Adrenal gland (tissue), 5 donors: ENCODE data around the gene COLGALT1.

Experiments
- CTCF ChIP-seq, 6 experiments: fragments of 450-650 bp in 4 of 6; fragments of 200-600 bp in 2 of 6; sonication (generic) in 1 of 6; IDR thresholded peaks; 1 replicate in 5 of 6; 2 replicates in 1 of 6; pipeline versions ENCODE4 v1.5.1 to v1.8.0; 2016 to 2021; ENCODE audit warnings: antibody characterized with exemption in 6 of 6, mild to moderate bottlenecking in 2 of 6, moderate library complexity in 1 of 6
- POLR2A ChIP-seq, 2 donors: fragments of 450-650 bp; IDR thresholded peaks; one replicate each; pipeline ENCODE4 v1.6.1; 2017; ENCODE audit warnings: antibody characterized with exemption in 2 of 2, mild to moderate bottlenecking in 2 of 2, moderate library complexity in 1 of 2
- donor health status: DM: no; HTN: no; CAD: no.

- TF ChIP-seq CTCF (IDR thresholded peaks at IDR 0.05) (no peak), POLR2A (IDR thresholded peaks at IDR 0.05) (no peak)
Measured at GRCh38 chr19:17519967-17520366, 35.5 kb upstream of the COLGALT1 start.
